ENCODE measurements around the gene IFT81.

IFT81 gene

GRCh38 chr12:110183386-110183785, 59.2 kb downstream of the IFT81 start:
- no peaks in the 10 kb centered on the region for H3F3A ChIP-seq (ENCODE audit: insufficient read depth)
- no peaks in the 10 kb centered on the region for H4K20me1 ChIP-seq (ENCODE audit: low read depth, low read length)
- H3K9ac ChIP-seq (ENCODE audit: low read length): no peak overlapping the region
- H3K27me3 ChIP-seq (ENCODE audit: low read length): no peaks in the 10 kb centered on the region
- no peaks in the 10 kb centered on the region for H3K9me2 ChIP-seq (replicated peaks; ENCODE audit: insufficient read depth, low read length)
- 0 out of 2 replicates have a peak, but pooled peaks cover 3% of the 10 kb centered on the region for H3K36me3 ChIP-seq (ENCODE audit: low read length)
- H3K4me3 ChIP-seq (ENCODE audit: insufficient read depth, low read length, poor library complexity, severe bottlenecking): no peak overlapping the region
- TF ChIP-seq EZH2phosphoT487 (conservative IDR thresholded peaks at IDR 0.05; ENCODE audit: low read length): no peak
- TF ChIP-seq CTCF (IDR thresholded peaks at IDR 0.05; ENCODE audit: insufficient read depth, low read length, poor library complexity, severe bottlenecking): no peak
- H3K9me3 ChIP-seq (ENCODE audit: insufficient read depth, low read length): no peaks in the 10 kb centered on the region; the same call in 1 of the 2 replicates
- H2AFZ ChIP-seq (ENCODE audit: low read depth, low read length, severe bottlenecking): no peak overlapping the region
- no peak overlapping the region for H3K4me2 ChIP-seq (ENCODE audit: low read depth, low read length, poor library complexity, severe bottlenecking)
- no peaks in the 10 kb centered on the region for H3K79me2 ChIP-seq (ENCODE audit: insufficient read depth, low read length)
- H3K27ac ChIP-seq (ENCODE audit: low read depth, low read length): no peak overlapping the region

GRCh38 chr12:110185626-110186025, 61.5 kb downstream of the IFT81 start:
- Histone ChIP-seq H3K36me3 (ENCODE audit: low read length) (0 out of 2 replicates have a peak, but pooled peaks cover 3% of the 10 kb centered on the region), H3K9me3 (ENCODE audit: insufficient read depth, low read length) (no peaks in the 10 kb centered on the region; the same call in 1 of the 2 replicates), H3K27me3 (ENCODE audit: low read length) (no peaks in the 10 kb centered on the region), H3F3A (ENCODE audit: insufficient read depth) (no peaks in the 10 kb centered on the region), H3K79me2 (ENCODE audit: insufficient read depth, low read length) (no peaks in the 10 kb centered on the region), H3K9me2 (replicated peaks; ENCODE audit: insufficient read depth, low read length) (no peaks in the 10 kb centered on the region), H3K4me3 (ENCODE audit: insufficient read depth, low read length, poor library complexity, severe bottlenecking) (no peak overlapping the region), H3K9ac (ENCODE audit: low read length) (no peak overlapping the region), H4K20me1 (ENCODE audit: low read depth, low read length) (no peaks in the 10 kb centered on the region), H2AFZ (ENCODE audit: low read depth, low read length, severe bottlenecking) (no peak overlapping the region), H3K27ac (ENCODE audit: low read depth, low read length) (no peak overlapping the region), H3K4me2 (ENCODE audit: low read depth, low read length, poor library complexity, severe bottlenecking) (no peak overlapping the region)
- TF ChIP-seq EZH2phosphoT487 (conservative IDR thresholded peaks at IDR 0.05; ENCODE audit: low read length) (no peak), CTCF (IDR thresholded peaks at IDR 0.05; ENCODE audit: insufficient read depth, low read length, poor library complexity, severe bottlenecking) (no peak)

- Histone ChIP-seq H3K36me3 (ENCODE audit: low read length) (0 out of 2 replicates have a peak, but pooled peaks cover 3% of the 10 kb centered on the region), H4K20me1 (ENCODE audit: low read depth, low read length) (no peaks in the 10 kb centered on the region), H3K27ac (ENCODE audit: low read depth, low read length) (no peak overlapping the region), H3K4me2 (ENCODE audit: low read depth, low read length, poor library complexity, severe bottlenecking) (no peak overlapping the region), H3F3A (ENCODE audit: insufficient read depth) (no peaks in the 10 kb centered on the region), H3K27me3 (ENCODE audit: low read length) (no peaks in the 10 kb centered on the region), H3K9me2 (replicated peaks; ENCODE audit: insufficient read depth, low read length) (no peaks in the 10 kb centered on the region), H3K4me3 (ENCODE audit: insufficient read depth, low read length, poor library complexity, severe bottlenecking) (no peak overlapping the region), H2AFZ (ENCODE audit: low read depth, low read length, severe bottlenecking) (no peak overlapping the region), H3K9ac (ENCODE audit: low read length) (no peak overlapping the region), H3K9me3 (ENCODE audit: insufficient read depth, low read length) (no peaks in the 10 kb centered on the region; the same call in 1 of the 2 replicates), H3K79me2 (ENCODE audit: insufficient read depth, low read length) (no peaks in the 10 kb centered on the region)
- TF ChIP-seq EZH2phosphoT487 (conservative IDR thresholded peaks at IDR 0.05; ENCODE audit: low read length) (no peak), CTCF (IDR thresholded peaks at IDR 0.05; ENCODE audit: insufficient read depth, low read length, poor library complexity, severe bottlenecking) (no peak)
Observed at GRCh38 chr12:110186059-110186458, 61.9 kb downstream of the IFT81 start.
